ENCODE measurements around the gene RPS26.

DNA sequence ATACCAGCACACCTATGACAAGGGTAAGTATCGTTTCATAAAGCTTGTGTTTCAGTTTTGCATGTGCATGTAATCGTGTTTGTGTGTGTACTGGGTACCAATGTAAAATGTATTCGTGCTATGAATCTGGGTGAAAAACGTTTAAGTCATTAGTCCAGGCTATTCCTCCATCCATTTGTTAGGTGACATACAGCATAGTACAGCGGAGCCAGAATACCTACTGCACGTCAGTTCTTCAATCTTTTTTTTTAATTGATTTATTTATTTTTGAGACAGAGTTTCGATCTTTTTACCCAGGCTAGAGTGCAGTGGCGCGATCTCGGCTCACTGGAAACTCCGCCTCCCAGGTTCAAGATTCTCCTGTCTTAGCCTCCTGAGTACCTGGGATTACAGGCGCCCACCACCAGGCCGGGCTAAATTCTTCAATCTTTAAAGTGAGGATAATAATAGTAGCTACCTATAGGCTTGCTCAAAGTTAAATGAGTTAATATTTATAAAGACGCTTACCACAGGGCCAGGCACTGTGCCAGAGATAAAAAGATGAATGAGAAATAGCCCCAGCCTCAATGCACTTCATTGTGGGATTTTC lies 661 bp upstream of the RPS26 start:
- no peak for TF ChIP-seq SUZ12 (IDR thresholded peaks at IDR 0.05; ENCODE audit: extremely low read depth, insufficient read depth, insufficient read length)
- no peak for TF ChIP-seq ZNF274 (IDR thresholded peaks at IDR 0.05; ENCODE audit: low read depth, low read length)
- peak; percentile 11 for TF ChIP-seq YY1 (IDR thresholded peaks at IDR 0.05; ENCODE audit: insufficient read depth, insufficient read length)
